ENCODE measurements around the gene CYP4F22.

- TF ChIP-seq YY1 (IDR thresholded peaks at IDR 0.05; ENCODE audit: insufficient read depth, insufficient read length) (no peak), ZNF274 (IDR thresholded peaks at IDR 0.05; ENCODE audit: low read depth, low read length) (no peak)
Measured at GRCh38 chr19:15562861-15563260, 54.5 kb downstream of the CYP4F22 start.

Data from NT2/D1 (cell line).